ENCODE results near the gene AFDN.

DNA sequence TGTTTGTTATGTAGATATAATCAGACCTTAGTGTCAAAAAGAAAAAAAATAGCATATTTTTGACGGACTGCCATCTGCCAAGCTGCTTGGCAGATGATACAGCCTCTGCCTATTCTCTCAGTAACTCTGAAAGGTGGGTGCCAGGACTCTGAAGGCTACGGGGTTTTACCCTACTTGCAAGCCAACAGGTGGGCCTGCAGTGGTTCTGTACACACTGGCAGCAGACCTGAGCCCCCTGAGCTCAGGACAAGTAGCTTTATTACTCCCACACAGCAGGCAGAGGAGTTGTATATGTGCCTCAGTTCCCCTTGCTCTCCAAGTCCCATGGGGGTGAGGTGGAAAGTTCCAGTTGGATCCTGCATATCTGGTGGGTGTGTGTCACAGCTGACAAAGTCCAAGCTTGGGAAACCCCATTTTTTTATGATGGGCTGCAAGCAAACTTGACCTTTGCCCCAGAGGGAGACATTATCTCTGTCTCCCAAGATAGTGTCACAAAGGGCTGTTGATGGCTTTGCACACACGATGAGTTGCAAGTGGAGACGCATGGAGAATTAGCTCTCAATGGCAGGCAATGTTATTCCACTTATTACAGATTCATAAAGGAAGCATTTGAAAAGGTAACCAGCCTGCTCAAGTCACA lies 20.5 kb upstream of the AFDN start:
- TF ChIP-seq CTCF (conservative IDR thresholded peaks at IDR 0.05; ENCODE audit: low read depth, low read length) (no peak), EZH2 (IDR thresholded peaks at IDR 0.05; ENCODE audit: borderline replicate concordance, low read depth, low read length, poor library complexity, severe bottlenecking) (no peak)
